ENCODE data around the gene RAB3A.

Gene RAB3A

DNA sequence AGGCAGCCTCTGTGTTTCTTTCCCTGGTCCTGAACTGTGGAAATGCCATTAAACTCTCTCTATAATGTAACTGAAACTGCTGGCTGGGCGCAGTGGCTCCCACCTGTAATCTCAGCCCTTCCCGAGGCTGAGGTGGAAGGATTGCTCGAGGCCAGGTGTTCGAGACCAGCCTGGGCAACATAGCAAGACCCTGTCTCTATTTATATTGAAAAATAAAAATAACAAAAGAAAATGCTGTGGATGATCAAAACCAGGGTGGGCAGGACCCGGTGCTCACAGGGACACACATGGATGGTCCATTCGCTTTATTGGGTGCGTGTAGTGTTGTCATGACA lies 7.4 kb downstream of the RAB3A start:
- DNase-seq: no peak

DNA sequence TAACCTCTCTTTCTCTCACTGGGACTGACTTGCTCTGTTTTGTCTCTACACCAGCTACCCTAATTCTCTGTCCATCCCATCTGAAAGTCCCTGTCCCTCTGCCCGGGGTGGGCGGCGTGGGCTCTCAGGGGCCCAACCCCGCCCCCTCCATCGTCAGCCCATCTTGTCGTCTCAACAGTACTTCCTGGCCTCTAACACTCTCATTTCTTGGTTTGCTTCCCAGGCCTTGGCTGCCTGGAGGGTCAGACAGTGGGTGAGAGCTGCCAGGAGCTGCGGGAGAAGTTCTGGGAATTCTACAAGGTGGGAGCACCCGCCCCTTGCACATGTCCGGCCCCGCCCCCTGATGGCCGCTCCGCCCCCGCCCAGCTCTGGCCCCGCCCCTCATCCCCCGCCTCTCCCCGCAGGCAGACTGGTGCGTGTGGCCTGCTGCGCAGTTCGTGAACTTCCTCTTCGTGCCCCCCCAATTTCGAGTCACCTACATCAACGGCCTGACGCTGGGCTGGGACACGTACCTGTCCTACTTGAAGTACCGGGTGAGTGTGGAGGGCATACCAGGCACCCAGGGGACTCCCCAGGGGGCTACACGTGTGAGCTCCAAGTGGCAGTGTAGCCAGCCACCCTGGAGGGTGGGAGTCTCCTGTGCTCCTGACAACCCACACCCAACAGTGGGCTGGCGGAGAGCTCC lies 9.1 kb downstream of the RAB3A start:
- DNase-seq: no peak

DNA sequence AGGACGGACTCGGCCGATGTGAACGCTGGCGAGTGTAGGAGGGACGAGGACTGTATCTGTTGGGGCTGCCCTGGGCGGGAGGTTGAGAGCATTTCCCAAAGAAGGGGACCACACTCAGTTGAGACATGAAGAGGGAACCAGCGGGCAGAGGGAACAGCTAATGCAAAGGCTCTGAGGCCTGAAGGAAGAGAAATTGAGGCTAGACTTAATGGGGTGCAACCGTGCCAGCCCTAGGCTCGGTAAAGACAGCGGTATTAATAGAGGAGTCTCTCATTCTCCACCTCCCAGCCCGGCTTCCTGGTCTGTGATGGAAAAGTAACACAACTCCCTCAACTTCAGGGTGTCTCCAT lies 9.7 kb downstream of the RAB3A start:
- DNase-seq: no peak

DNA sequence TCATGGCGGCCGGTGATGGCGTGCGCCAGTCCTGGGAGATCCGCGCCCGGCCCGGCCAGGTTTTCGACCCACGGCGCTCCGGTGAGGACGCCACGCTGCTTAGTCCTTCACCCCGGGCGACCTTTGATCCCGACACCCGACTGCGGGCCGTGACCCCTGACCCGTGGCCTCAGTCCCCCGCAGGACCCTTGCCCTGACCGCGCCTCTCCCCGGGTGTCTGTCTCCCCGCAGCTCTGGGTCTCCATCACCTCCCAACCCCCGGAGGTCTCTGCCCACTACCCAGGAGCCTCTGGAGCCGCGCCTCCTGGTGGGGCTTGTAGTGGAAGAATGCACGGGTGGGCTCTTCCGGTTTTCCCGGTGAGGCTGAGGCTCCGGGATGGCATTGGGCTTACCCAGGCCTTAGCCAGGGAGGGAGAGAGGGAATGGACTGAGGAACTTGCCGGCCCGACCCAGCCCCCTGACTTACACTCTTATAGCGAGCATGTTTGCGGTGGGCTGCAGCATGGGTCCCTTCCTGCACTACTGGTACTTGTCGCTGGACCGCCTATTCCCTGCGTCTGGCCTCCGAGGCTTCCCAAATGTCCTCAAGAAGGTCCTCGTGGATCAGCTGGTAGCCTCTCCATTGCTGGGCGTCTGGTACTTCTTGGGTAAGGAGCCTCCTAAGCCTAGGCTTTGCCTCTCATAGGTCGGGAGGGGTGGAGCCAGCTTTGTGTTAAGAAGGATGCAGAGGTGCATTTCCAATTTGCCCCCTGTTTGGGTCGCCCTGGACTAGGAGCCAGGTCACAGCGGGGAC lies 10.3 kb downstream of the RAB3A start:
- no peak for DNase-seq

DNA sequence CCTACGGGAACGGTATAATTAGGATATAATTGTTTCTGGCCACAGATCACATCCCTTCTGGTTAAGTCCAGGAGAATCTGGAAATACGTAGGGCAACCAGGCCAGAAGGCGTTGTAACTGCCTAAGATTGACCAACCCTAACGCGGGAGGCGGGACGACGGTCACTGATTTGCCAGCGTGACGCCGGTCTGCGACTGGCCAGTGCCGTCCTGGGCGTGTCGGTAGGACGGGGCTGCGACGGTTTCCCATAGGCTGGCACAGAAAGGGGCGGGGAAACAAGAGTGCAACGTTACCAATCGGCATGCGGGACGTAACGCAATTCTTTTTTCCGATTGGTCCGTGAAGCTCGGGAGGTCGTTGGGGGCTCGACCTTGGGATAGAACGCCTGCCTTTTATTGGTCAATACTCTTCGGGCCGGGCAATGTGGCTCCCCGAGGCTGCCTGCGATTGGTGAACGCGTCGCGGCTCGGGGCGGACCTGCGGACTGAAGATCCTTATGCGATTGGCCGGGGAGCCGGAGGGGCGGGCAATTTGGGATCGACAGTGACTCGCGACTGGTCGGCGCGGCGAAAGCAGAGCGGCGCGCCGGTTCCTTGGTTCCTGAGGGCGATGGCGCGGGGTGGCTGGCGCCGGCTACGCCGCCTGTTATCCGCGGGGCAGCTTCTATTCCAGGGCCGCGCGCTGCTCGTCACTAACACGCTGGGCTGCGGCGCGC lies 11.0 kb downstream of the RAB3A start, which contains the start of gene MPV17L2:
Gene MPV17L2 (plus strand): TSS at position 546 of the 715 bp plus-strand sequence. CDS start 64 bp downstream, at position 610.
- DNase-seq: peak; percentile 99 to 100

DNA sequence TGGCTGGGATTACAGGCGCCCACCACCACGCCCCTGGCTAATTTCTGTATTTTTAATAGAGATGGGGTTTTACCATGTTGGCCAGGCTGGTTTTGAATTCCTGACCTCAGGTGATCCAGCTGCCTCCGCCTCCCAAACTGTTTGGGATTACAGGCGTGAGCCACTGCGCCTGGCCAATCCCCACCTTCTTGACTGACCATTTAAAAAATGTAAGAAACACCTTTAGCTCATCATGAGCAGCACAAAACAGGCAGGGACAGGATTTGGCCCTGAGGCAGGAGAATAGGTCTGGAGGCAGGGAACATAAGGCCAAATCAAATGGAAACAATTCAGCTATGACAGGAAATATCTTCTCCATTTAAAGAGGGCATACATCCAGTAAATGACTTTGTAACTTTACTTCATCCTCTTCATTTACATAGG lies 12.2 kb downstream of the RAB3A start:
- DNase-seq: no peak

DNA sequence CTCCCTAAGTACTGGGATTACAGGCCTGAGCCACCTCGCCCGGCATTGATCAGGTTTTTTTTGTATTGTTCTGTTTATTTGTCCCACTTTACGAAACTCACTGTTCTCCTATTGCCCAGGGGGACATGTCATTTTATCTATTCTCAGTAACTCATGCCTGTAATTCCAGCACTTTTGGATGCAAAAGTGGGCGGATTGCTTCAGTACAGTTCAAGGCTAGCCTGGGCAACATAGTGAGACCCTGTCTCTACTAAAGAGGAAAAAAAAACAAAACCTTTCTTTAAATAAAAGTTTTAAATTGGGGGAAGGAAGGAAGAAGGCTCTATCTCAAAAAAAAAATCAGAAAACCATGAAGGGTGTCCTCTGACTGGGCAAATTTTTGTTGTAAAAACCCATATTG lies 13.6 kb downstream of the RAB3A start:
- DNase-seq: no peak

DNA sequence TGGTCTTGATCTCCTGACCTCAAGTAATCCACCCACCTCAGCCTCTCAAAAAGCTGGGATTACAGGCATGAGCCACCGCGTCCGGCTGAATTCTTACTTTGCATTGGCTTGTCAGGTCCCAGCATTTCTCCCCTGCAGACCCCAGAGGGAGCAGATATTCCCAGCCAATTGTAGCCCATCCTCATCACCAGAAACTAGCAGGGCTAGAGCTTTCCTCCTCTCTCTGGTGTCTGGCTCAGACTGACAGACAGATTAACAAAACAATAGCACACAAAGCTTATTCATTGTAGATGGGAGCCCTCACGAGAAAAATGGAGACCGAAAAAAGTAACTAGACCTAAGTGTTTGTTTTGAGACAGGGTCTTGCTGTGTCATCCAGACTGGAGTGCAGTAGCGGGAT lies 18.3 kb downstream of the RAB3A start:
- no peak for DNase-seq

DNA sequence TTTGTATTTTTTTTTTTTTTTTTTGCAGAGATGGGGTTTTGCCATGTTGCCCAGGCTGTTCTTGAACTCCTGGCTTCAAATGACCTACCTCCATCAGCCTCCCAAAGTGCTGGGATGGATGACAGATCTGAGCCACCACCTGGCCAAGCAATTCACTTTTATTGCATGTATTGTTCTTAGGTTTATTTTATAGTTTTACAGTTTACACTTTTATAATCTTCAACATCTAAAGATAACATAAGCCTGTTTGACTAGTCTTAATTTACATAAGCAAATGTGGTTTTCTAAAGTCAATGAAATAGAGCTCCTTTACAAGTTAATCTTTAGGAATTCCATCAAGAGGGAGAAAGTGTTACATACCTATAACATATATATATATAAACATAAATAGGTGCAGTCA lies 20.3 kb downstream of the RAB3A start:
- DNase-seq: no peak

DNA sequence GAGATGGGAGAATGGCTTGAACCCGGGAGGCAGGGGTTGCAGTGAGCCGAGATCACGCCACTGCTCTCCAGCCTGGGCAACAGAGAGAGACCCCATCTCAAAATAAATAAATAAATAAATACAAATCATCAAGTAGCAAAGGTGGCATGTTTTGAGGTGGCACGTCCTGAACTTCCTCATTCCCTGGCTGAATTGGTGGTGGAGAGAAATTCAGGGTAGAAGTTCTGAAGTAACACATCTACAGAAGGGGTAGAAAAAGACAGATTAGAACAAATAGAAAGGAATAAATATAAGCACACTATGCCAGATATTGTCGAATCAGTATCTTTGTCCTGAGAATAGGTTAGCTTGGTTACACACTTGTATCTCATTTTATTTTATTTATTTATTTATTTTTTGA lies 23.9 kb downstream of the RAB3A start:
- no peak for DNase-seq

DNA sequence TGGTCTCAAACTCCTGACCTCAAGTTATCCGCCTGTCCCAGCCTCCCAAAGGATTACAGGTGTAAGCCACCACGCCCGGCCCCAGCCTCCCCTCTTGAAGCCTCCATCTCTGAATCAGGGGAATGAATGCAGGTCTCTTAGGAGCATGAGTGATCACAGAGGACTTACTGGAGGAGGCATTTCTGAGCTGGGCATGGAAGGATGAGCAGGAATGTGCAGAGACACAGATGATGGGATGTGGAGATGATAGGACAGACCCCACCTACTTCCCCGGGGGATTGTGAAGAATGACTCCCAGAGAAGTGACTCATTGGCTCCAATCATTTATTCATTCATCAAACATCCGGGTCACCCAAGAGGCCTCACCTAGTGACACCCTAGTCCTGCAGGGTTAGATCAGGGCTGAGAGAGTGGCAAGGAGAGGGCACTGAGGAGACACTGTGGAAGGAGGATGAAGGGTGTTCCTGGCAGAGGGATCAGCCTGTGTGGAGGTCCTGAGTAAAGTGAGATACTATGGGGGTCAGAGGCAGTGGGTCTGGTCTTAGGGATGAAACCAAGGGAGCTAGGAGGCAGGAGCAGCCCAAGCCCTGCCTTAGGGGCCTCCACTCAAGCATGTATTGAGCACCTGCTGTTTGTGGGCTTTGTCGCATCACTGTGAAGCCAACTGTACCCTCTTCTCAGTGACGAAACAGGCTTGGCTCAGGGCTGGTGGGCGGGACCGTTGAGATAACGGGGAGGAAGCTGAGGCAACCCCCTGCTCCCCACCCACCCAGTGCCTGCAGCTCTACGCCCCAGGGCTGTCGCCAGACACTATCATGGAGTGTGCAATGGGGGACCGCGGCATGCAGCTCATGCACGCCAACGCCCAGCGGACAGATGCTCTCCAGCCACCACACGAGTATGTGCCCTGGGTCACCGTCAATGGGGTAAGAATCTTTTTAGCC lies 27.2 kb downstream of the RAB3A start:
- DNase-seq: no peak

DNA sequence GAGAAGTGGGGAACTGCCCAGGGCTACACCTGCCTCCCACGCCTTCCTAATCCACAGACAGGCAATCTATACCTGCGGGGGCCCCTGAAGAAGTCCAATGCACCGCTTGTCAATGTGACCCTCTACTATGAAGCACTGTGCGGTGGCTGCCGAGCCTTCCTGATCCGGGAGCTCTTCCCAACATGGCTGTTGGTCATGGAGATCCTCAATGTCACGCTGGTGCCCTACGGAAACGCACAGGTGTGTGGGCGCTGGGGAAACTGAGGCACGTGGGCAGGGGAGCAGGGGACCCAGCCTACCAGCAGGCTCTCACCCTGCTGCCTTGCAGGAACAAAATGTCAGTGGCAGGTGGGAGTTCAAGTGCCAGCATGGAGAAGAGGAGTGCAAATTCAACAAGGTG lies 28.9 kb downstream of the RAB3A start:
- DNase-seq: no peak

DNA sequence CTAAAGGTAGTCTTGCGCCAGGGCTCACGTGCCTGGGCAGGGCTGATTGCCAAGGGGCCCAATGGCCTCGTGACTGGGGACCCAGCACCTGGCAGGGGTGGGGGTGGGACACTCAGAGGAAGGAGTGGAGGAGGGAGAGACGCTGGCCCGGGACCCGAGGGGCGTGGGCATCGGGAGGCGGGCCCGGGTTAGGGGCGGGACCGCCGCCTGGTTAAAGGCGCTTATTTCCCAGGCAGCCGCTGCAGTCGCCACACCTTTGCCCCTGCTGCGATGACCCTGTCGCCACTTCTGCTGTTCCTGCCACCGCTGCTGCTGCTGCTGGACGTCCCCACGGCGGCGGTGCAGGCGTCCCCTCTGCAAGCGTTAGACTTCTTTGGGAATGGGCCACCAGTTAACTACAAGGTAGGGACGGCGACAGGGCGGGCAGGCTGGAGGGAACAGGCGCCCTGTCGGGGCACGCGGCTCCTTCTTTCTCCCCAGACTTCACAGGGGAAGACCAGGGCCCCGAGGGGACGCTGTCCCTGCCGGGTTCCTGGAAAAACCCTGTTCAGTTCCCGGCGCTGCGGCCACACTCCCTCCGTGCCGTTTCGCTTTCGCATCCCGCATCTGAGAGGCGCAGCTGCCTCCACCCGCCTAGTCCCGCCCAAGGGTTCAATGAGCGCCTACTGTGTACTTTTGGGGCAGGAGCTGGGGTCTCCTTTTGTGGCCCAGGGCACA lies 30.1 kb downstream of the RAB3A start, which contains the start of gene IFI30:
Gene IFI30 (plus strand): TSS at position 242 of the 717 bp plus-strand sequence. CDS start 29 bp downstream, at position 271.
- DNase-seq: peak; percentile 88 to 89

DNA sequence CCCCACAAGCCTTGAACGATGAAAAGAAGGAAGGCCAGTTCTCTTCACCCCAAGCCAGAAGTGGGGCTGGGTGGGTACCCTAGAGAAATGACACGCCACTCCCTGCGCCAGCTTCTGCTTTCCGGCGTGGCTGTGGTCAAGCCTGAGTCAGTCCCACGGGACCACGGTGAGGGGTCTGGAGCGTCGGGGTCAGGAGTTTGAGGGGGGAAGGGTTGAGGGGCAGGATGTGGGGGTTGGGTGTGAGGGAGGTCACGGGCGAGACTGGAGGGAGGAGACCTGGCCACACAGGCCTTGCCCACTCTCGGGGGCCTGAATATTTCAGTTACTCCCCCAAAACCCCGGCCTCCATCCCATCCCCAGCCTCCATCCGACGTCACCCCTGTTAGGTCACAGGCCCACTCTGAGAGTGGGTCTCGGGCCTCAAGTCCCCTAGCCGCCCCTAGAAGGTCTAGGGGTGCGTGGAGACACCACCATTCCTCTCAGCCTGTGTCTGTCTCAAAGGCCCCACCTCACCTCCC lies 30.7 kb downstream of the RAB3A start:
- DNase-seq: no peak

DNA sequence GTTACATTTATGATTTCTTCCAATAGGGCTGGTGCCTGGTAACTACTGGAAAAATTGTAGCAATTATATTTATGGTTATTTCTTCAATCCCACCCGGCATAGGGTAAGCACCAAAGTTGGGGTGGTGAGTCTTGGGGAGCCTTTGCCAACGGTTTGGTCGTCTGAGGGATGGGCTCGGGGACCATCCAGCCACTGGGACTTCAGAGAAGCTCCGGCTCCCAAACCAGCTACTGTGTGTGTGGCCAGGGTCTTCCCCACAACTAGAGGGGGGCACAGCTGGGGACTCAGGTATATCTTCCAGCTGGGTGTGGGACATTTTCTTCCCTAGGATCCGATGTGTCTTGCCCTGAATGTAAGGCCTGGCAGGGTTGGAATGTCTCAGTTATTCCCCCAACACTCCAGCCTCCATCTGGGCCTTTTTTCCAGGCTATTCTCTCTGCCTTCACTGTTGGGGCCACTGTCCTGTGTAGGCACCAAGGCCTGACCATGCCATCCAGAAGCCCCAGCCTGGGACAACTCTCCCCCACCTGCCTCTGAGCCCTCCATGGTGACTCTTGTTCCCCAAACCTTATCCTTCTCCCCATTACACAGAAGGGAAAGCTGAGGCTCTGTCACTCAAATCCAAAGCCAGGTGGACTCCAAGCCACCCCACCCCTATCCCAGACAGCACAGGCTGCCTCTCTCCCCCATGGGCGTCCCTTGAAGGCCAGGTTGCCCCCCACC lies 31.4 kb downstream of the RAB3A start:
- no peak for DNase-seq

DNA sequence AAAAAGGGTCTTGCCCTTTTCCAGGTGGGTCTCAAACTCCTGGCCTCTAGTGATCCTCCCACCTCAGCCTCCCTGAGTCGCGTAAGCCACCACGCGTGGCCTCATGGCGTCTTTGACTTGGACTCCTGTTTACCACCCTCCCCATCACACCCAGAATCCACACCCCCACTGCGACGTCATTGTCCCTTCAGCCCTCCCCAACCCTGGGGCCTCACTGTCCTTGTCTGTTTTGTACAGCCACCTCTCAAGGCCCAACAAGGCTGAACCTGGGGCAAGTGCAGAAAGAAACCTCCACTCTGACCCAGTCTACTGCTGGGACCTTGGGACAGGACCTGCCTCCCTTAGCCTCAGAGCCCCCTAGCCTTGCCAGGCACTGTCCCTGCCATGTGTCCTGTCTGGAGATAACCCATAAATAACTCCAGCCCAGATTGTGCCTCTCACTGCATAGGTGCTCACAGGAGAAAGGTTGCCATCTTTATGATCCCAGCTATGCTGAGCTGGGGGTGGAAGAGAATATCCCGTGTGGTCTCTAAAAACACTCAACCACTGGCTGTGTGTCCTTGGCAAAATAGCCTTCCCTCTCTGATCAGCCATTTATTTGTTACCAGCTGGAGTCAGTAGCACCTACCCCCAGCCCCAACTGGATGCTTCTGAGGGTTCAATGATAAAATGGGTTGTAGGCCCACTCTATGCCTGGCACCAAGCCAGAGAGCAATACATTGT lies 32.1 kb downstream of the RAB3A start:
- no peak for DNase-seq

DNA sequence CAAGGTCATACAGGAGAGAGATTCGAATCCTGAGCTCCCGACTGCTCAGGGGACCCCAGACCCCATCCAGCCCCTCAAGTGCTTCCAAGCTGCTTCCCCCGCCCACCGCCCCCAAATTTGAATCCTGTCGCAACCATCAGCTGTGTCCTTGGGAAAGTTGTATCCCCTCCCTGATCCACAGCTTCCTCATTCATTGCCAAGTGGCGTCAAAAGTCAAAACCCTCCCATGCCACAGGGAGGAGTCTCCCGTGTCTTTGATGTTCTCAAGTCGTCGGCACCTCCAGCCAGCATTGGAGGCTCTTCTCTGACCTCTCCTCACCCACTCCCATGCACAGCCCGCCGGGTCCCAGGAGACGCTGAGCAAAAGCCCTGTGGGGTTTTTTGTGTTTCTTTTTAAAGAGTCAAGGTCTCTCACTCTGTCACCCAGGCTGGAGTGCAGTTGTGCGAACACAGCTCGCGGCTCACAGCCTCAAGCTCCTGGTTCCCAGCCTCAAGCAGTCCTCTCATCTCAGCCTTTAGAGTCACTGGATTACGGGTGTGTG lies 33.1 kb downstream of the RAB3A start:
- no peak for DNase-seq

DNA sequence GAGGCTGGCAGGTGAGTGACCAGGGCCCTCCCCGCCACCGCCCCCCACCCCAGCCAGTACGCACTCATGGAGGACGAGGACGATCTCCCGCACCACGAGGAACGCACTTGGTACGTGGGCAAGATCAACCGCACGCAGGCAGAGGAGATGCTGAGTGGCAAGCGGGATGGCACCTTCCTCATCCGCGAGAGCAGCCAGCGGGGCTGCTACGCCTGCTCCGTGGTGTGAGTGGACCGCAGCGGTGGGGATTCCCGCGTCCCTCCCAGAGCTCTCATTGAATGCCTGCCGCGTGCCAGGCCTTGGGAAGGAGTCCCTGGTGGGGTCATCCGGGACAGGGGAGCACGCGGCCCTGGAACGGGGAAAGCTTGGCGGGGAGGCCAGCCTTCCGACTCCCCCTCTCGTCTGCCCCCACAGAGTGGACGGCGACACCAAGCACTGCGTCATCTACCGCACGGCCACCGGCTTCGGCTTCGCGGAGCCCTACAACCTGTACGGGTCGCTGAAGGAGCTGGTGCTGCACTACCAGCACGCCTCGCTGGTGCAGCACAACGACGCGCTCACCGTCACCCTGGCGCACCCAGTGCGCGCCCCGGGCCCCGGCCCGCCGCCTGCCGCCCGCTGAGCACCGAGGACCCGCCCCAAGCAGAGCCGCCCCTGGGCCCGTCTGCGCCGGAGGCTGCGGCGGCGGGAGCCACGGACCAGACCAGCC lies 35.0 kb downstream of the RAB3A start:
- DNase-seq: no peak

DNA sequence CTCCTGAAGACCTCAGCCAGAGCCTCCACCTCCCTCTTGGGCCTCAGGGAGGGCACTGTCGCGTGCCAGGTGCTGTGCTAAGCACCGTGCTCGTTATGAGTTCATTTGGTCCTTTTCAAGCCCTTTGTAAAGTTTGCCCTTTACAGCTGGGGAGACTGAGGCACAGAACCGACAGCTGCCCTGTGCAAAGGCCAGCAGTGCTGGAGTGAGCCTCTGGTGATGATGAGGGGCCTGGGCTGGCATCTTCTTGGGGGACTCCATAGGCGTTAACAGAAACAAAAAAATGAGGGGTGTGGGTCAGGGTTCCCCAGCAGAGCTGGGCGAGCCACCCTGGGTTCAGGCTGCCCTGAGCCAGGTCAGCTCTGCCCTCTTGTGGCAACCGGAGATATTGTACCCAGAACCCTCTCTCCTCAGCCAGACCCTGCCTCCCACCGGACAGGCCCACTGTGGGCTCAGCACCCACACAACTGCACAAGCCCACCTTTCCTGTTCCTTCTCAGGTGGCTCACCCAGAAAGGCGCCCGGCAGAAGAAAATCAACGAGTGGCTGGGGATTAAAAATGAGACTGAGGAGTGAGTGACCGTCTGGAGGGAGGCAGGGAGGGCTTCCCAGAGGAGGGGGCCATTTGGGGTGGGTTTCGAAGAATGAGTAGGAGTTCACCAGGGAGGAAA lies 35.7 kb downstream of the RAB3A start:
- no peak for DNase-seq

All from NCI-H2081 (cell line).